Measurements from ENCODE around the gene VPS13D. TPM values are rescaled to one million over a fixed set of nuclear protein-coding genes. Genes with fewer than 3 reads are reported as not detected.

The VPS13D gene
- total and polyA plus RNA-seq, 2 donors (not counting 3 experiments of a cell fraction or from before 2014, with no cell fraction given): 13.6 to 48.5 TPM

DNA sequence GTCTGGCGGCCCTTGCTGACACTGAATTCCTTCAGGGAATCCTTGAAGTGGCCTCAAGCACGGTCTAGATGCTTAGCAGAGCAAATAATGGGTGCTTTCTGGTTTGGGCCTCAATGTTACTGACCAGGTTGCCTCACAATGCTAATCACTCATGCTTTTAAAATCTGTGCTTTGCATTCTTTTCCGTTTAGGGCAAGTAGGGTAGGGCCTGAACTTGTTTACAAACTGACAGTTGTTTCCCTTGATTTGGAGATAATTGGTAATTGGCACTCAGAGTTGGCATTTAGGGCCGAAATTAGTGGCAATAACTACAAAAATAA, 1.4 kb downstream of the VPS13D start:
- POLR2A ChIA-PET: interaction anchor here (0.7 kb wide), 1 partner anchor 29 kb away, joined by 3 read pairs; no protein-coding TSS in a partner anchor
- H3K27me3 ChIP-seq (ENCODE audit: control insufficient read depth in 2 of 2, insufficient read depth in 2 of 2, low read length in 2 of 2): no peaks in the 10 kb centered on the region
- peak overlapping the region; percentile 48 for H3K9ac ChIP-seq (replicated peaks; ENCODE audit: extremely low read depth, insufficient read depth, low read length)
- no peak overlapping the region for H3K27ac ChIP-seq (ENCODE audit: insufficient read depth, low read depth, low read length)
- no peak for DNase-seq (ENCODE audit: low read depth, low spot score)
- peak; percentile 42 for FAIRE-seq
- intact Hi-C loops (cut with micrococcal nuclease) (loop anchor here (2.0 kb wide), 1 partner anchor 388 kb away; the partner anchor contains the start of gene DHRS3), dilution Hi-C loops (cut with MboI; ENCODE audit: extremely low pct_ligation_motif_present, low sequenced_read_pairs) (no loop called here)
- peak overlapping the region; percentile 60 for H3K4me2 ChIP-seq (ENCODE audit: insufficient read depth, low read length)
- CTCF ChIA-PET: interaction anchor here (2.7 kb wide), 1 partner anchor 106 kb away, joined by 13 read pairs; no protein-coding TSS in a partner anchor
- no TSS peak for BruUV-seq (replicated peaks)
- TF ChIP-seq POLR2AphosphoS5 (IDR thresholded peaks at IDR 0.05; ENCODE audit: insufficient read depth, low read depth, low read length) (no peak), MYC (IDR thresholded peaks at IDR 0.05; ENCODE audit: low read depth, low read length) (no peak), FOS (IDR thresholded peaks at IDR 0.05; ENCODE audit: borderline replicate concordance, insufficient read depth, low read length) (no peak), POLR2A (IDR thresholded peaks at IDR 0.05; ENCODE audit: low read depth, low read length) (no peak), GATA2 (IDR thresholded peaks at IDR 0.05; ENCODE audit: insufficient read depth, insufficient read length, low read depth, low read length) (no peak), EZH2 (IDR thresholded peaks at IDR 0.05; ENCODE audit: borderline replicate concordance, low read depth, low read length, severe bottlenecking) (no peak), JUN (IDR thresholded peaks at IDR 0.05; ENCODE audit: borderline replicate concordance, insufficient read depth, insufficient read length, low read depth) (no peak)
- TF ChIP-seq, protein P1, sequence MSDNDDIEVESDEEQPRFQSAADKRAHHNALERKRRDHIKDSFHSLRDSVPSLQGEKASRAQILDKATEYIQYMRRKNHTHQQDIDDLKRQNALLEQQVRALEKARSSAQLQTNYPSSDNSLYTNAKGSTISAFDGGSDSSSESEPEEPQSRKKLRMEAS (IDR thresholded peaks at IDR 0.05; ENCODE audit: insufficient read depth, insufficient read length): no peak
- TF ChIP-seq, protein P2, sequence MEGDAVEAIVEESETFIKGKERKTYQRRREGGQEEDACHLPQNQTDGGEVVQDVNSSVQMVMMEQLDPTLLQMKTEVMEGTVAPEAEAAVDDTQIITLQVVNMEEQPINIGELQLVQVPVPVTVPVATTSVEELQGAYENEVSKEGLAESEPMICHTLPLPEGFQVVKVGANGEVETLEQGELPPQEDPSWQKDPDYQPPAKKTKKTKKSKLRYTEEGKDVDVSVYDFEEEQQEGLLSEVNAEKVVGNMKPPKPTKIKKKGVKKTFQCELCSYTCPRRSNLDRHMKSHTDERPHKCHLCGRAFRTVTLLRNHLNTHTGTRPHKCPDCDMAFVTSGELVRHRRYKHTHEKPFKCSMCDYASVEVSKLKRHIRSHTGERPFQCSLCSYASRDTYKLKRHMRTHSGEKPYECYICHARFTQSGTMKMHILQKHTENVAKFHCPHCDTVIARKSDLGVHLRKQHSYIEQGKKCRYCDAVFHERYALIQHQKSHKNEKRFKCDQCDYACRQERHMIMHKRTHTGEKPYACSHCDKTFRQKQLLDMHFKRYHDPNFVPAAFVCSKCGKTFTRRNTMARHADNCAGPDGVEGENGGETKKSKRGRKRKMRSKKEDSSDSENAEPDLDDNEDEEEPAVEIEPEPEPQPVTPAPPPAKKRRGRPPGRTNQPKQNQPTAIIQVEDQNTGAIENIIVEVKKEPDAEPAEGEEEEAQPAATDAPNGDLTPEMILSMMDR (IDR thresholded peaks at IDR 0.05; ENCODE audit: extremely low read depth in 1 of 2, insufficient read depth in 1 of 2, low read depth in 1 of 2, low read length in 2 of 2): no peak
- H3K9me1 ChIP-seq (replicated peaks; ENCODE audit: control insufficient read depth, extremely low read depth, insufficient read depth, low read length): no peaks in the 10 kb centered on the region
- H3K36me3 ChIP-seq (ENCODE audit: control insufficient read depth in 2 of 2, extremely low read depth in 1 of 2, insufficient read depth in 2 of 2, low read length in 2 of 2): peaks cover 0 to 2% of the 10 kb centered on the region in 2 experiments
- H3K4me1 ChIP-seq (ENCODE audit: control insufficient read depth, extremely low read depth, insufficient read depth, low read length): peaks cover 6% of the 10 kb centered on the region
- H3K4me3 ChIP-seq (replicated peaks in 1 of 3; ENCODE audit: insufficient read depth in 1 of 3, low read depth in 1 of 3, low read length in 3 of 3): peak overlapping the region; percentile 59 to 75 (median 73)
- peak overlapping the region; percentile 46 for H2AFZ ChIP-seq (ENCODE audit: low read depth, low read length)
- no peaks in the 10 kb centered on the region for H4K20me1 ChIP-seq (replicated peaks; ENCODE audit: control insufficient read depth, extremely low read depth, insufficient read depth, low read length)
- no peaks in the 10 kb centered on the region for H3K9me3 ChIP-seq (replicated peaks; ENCODE audit: control insufficient read depth, insufficient read depth, low read length)
- peaks cover 16% of the 10 kb centered on the region for H3K79me2 ChIP-seq (ENCODE audit: control insufficient read depth, insufficient read depth, low read length)

All from endothelial cell of umbilical vein (primary cell).